GM21423 (cell line): Measurements from ENCODE around the gene PRSS56.

Experiments used
- ATAC-seq: cut with Tn5 transposase; IDR thresholded peaks from one replicate; pipeline ENCODE4 v1.9.1; 2021; ENCODE audit warnings: mild to moderate bottlenecking, moderate library complexity; ENCODE audit not compliant: unreplicated experiment

The PRSS56 gene

GRCh38 chr2:232519581-232520438 lies at the start of gene PRSS56:
PRSS56 (plus strand) TSS chr2:232520388; CDS start chr2:232520599, 211 bp downstream.
- ATAC-seq = no peak

- no peak for ATAC-seq
These were observed 46.7 kb upstream of the PRSS56 start for GRCh38 chr2:232473467-232473890.

- ATAC-seq = no peak
These were observed 44.1 kb upstream of the PRSS56 start for GRCh38 chr2:232476045-232476444.

- ATAC-seq = no peak
These were observed 43.4 kb upstream of the PRSS56 start for GRCh38 chr2:232476791-232477190.

GRCh38 chr2:232477751-232478510 lies 42.3 kb upstream of the PRSS56 start:
- no peak for ATAC-seq

- ATAC-seq = no peak
These were observed 41.4 kb upstream of the PRSS56 start for GRCh38 chr2:232478571-232479340.

GRCh38 chr2:232479341-232480200 lies 40.6 kb upstream of the PRSS56 start:
- no peak for ATAC-seq

- ATAC-seq = no peak
These were observed 39.7 kb upstream of the PRSS56 start for GRCh38 chr2:232480201-232481190.

GRCh38 chr2:232481322-232482140 lies 38.7 kb upstream of the PRSS56 start:
- ATAC-seq = no peak

- ATAC-seq = no peak
These were observed 37.6 kb upstream of the PRSS56 start for GRCh38 chr2:232482301-232483238.

GRCh38 chr2:232483311-232483922 lies 36.8 kb upstream of the PRSS56 start:
- no peak for ATAC-seq

GRCh38 chr2:232483923-232484627 lies 36.1 kb upstream of the PRSS56 start:
- no peak for ATAC-seq

- ATAC-seq = no peak
These were observed 35.4 kb upstream of the PRSS56 start for GRCh38 chr2:232484628-232485347.

GRCh38 chr2:232485348-232485756 lies 34.8 kb upstream of the PRSS56 start:
- no peak for ATAC-seq

- no peak for ATAC-seq
These were observed 34.2 kb upstream of the PRSS56 start for GRCh38 chr2:232485757-232486557.
